ENCODE data around the gene ZNF782. TPM values are rescaled to one million over a fixed set of nuclear protein-coding genes. Genes with fewer than 3 reads are reported as not detected.

ZNF782 gene
- total and polyA plus RNA-seq, 2 donors (not counting 3 experiments of a cell fraction or from before 2014, with no cell fraction given) = 0.97 to 3.6 TPM

GRCh38 chr9:96854651-96855273 lies 448 bp upstream of the ZNF782 start:
- Histone ChIP-seq H3K27ac (ENCODE audit: insufficient read depth, low read depth, low read length) (no peak overlapping the region), H3K79me2 (ENCODE audit: control insufficient read depth, insufficient read depth, low read length) (peaks cover 8% of the 10 kb centered on the region), H3K4me2 (ENCODE audit: insufficient read depth, low read length) (peak overlapping the region; percentile 72), H4K20me1 (replicated peaks; ENCODE audit: control insufficient read depth, extremely low read depth, insufficient read depth, low read length) (no peaks in the 10 kb centered on the region), H3K36me3 (ENCODE audit: control insufficient read depth in 2 of 2, extremely low read depth in 1 of 2, insufficient read depth in 2 of 2, low read length in 2 of 2) (no peaks in the 10 kb centered on the region), H3K4me3 (replicated peaks in 1 of 3; ENCODE audit: insufficient read depth in 1 of 3, low read depth in 1 of 3, low read length in 3 of 3) (peak overlapping the region in 2 of 3 experiments; percentile 86), H3K4me1 (ENCODE audit: control insufficient read depth, extremely low read depth, insufficient read depth, low read length) (peaks cover 11% of the 10 kb centered on the region), H3K9me3 (replicated peaks; ENCODE audit: control insufficient read depth, insufficient read depth, low read length) (no peaks in the 10 kb centered on the region), H3K9ac (replicated peaks; ENCODE audit: extremely low read depth, insufficient read depth, low read length) (no peak overlapping the region), H2AFZ (ENCODE audit: low read depth, low read length) (peak overlapping the region; percentile 48), H3K27me3 (ENCODE audit: control insufficient read depth in 2 of 2, insufficient read depth in 2 of 2, low read length in 2 of 2) (peaks cover 0 to 2% of the 10 kb centered on the region in 2 experiments), H3K9me1 (replicated peaks; ENCODE audit: control insufficient read depth, extremely low read depth, insufficient read depth, low read length) (no peaks in the 10 kb centered on the region)
- intact Hi-C loops (cut with micrococcal nuclease) = loop anchor here (1.0 to 5.0 kb wide), 6 partner anchors 77 to 763 kb away; partner anchors contain the start of gene ZNF510
- dilution Hi-C loops (cut with MboI; ENCODE audit: extremely low pct_ligation_motif_present, low sequenced_read_pairs) = no loop called here
- no TSS peak for BruUV-seq (replicated peaks)
- DNase-seq (ENCODE audit: low read depth, low spot score) = no peak
- POLR2A ChIA-PET = interaction anchor here (0.9 kb wide), 1 partner anchor 21 kb away, joined by 3 read pairs; no protein-coding TSS in a partner anchor
- no peak for TF ChIP-seq POLR2AphosphoS5 (IDR thresholded peaks at IDR 0.05; ENCODE audit: insufficient read depth, low read depth, low read length)
- TF ChIP-seq EZH2 (IDR thresholded peaks at IDR 0.05; ENCODE audit: borderline replicate concordance, low read depth, low read length, severe bottlenecking) = no peak
- no peak for TF ChIP-seq JUN (IDR thresholded peaks at IDR 0.05; ENCODE audit: borderline replicate concordance, insufficient read depth, insufficient read length, low read depth)
- TF ChIP-seq MYC (IDR thresholded peaks at IDR 0.05; ENCODE audit: low read depth, low read length) = no peak
- TF ChIP-seq FOS (IDR thresholded peaks at IDR 0.05; ENCODE audit: borderline replicate concordance, insufficient read depth, low read length) = no peak
- TF ChIP-seq MAX (IDR thresholded peaks at IDR 0.05; ENCODE audit: insufficient read depth, insufficient read length) = no peak
- TF ChIP-seq GATA2 (IDR thresholded peaks at IDR 0.05; ENCODE audit: insufficient read depth, insufficient read length, low read depth, low read length) = no peak
- no peak for TF ChIP-seq POLR2A (IDR thresholded peaks at IDR 0.05; ENCODE audit: low read depth, low read length)
- no peak for TF ChIP-seq CTCF (IDR thresholded peaks at IDR 0.05; ENCODE audit: extremely low read depth in 1 of 2, insufficient read depth in 1 of 2, low read depth in 1 of 2, low read length in 2 of 2)
- FAIRE-seq = no peak
- CTCF ChIA-PET = interaction anchor here (0.6 to 5.0 kb wide), 12 partner anchors 12 to 761 kb away, joined by 3 to 89 read pairs (median 3); no protein-coding TSS in a partner anchor
